Tibial artery (tissue), 4 donors: ENCODE measurements around the gene TNFSF13.

ENCODE experiments used
- DNase-seq, 2 donors: peaks; one replicate each; pipeline ENCODE4 v3.0.0-alpha.2; 2019
- H3K27ac ChIP-seq, 2 donors: fragments of 200-600 bp; sonication (generic) in 1 of 2; 1 replicate in 1 of 2; 2 replicates in 1 of 2; pipeline ENCODE4 v1.5.1; 2018 to 2019; ENCODE audit warnings: mild to moderate bottlenecking in 1 of 2
- H3K27me3 ChIP-seq, 2 donors: fragments of 200-600 bp; sonication (generic) in 1 of 2; one replicate each; pipeline versions ENCODE4 v1.5.1 to v1.6.0; 2016 to 2019
- H3K36me3 ChIP-seq, 3 donors: fragments of 200-600 bp; sonication (generic) in 2 of 3; one replicate each; pipeline ENCODE4 v1.5.1; 2016 to 2019; ENCODE audit warnings: mild to moderate bottlenecking in 2 of 3
- H3K4me1 ChIP-seq, 4 donors: fragments of 200-600 bp; sonication (generic) in 2 of 4; 1 replicate in 3 of 4; 2 replicates in 1 of 4; pipeline ENCODE4 v1.5.1; 2016 to 2019
- H3K4me3 ChIP-seq, 2 donors: fragments of 200-600 bp; sonication (generic) in 1 of 2; 1 replicate in 1 of 2; 2 replicates in 1 of 2; pipeline ENCODE4 v1.5.1; 2018 to 2019; ENCODE audit warnings: mild to moderate bottlenecking in 2 of 2
- H3K9me3 ChIP-seq, 3 donors: fragments of 200-600 bp; sonication (generic) in 1 of 3; one replicate each; pipeline ENCODE4 v1.5.1; 2016 to 2019
- CTCF ChIP-seq, 2 experiments: fragments of 200-600 bp in 1 of 2; fragments of 450-650 bp in 1 of 2; IDR thresholded peaks; one replicate each; pipeline ENCODE4 v1.5.1; 2017 to 2019; ENCODE audit warnings: antibody characterized with exemption in 2 of 2, mild to moderate bottlenecking in 1 of 2, moderate library complexity in 1 of 2
- intact Hi-C: fragments of 100-400 bp; cut with DNase I; formaldehyde crosslinking; loops from one replicate; pipeline ENCODE4 v1.15.0; 2023; ENCODE audit warnings: low total_unique reads

The TNFSF13 gene

GRCh38 chr17:7512824-7513540 is 45.6 kb upstream of the TNFSF13 start:
- H3K4me3 ChIP-seq: no peak overlapping the region
- no peaks in the 10 kb centered on the region for H3K9me3 ChIP-seq
- no peak overlapping the region for H3K27ac ChIP-seq
- TF ChIP-seq CTCF (IDR thresholded peaks at IDR 0.05): no peak
- H3K4me1 ChIP-seq: no peaks in the 10 kb centered on the region
- H3K36me3 ChIP-seq: peaks cover 58 to 67% (median 64%) of the 10 kb centered on the region in 3 donors
- intact Hi-C loops: no loop called here
- no peaks in the 10 kb centered on the region for H3K27me3 ChIP-seq
- DNase-seq: no peak

GRCh38 chr17:7513850-7514419 is 44.6 kb upstream of the TNFSF13 start:
- Histone ChIP-seq H3K4me1 (no peaks in the 10 kb centered on the region), H3K9me3 (no peaks in the 10 kb centered on the region), H3K36me3 (peaks cover 49 to 57% (median 54%) of the 10 kb centered on the region in 3 donors), H3K27me3 (no peaks in the 10 kb centered on the region), H3K4me3 (no peak overlapping the region), H3K27ac (no peak overlapping the region)
- no peak for DNase-seq
- TF ChIP-seq CTCF (IDR thresholded peaks at IDR 0.05): no peak
- intact Hi-C loops: loop anchor here (1.0 kb wide), 1 partner anchor 47 kb away; the partner anchor contains the start of gene SENP3

GRCh38 chr17:7515911-7516610 is 42.5 kb upstream of the TNFSF13 start:
- intact Hi-C loops: no loop called here
- Histone ChIP-seq H3K36me3 (peaks cover 33 to 36% (median 35%) of the 10 kb centered on the region in 3 donors), H3K4me3 (no peak overlapping the region), H3K27me3 (no peaks in the 10 kb centered on the region), H3K27ac (no peak overlapping the region), H3K9me3 (no peaks in the 10 kb centered on the region), H3K4me1 (no peaks in the 10 kb centered on the region)
- DNase-seq: no peak
- no peak for TF ChIP-seq CTCF (IDR thresholded peaks at IDR 0.05)

- Histone ChIP-seq H3K36me3 (no peaks in the 10 kb centered on the region), H3K4me1 (no peaks in the 10 kb centered on the region), H3K27me3 (no peaks in the 10 kb centered on the region), H3K27ac (no peak overlapping the region), H3K4me3 (no peak overlapping the region), H3K9me3 (no peaks in the 10 kb centered on the region)
- DNase-seq: no peak
- peak; percentile 34 to 38 for TF ChIP-seq CTCF (IDR thresholded peaks at IDR 0.05)
- intact Hi-C loops: no loop called here
Measured at GRCh38 chr17:7523033-7523432, 35.5 kb upstream of the TNFSF13 start.

GRCh38 chr17:7528842-7529241 is 29.7 kb upstream of the TNFSF13 start:
- H3K4me1 ChIP-seq: no peaks in the 10 kb centered on the region
- no peaks in the 10 kb centered on the region for H3K27me3 ChIP-seq
- intact Hi-C loops: no loop called here
- DNase-seq: no peak
- no peak for TF ChIP-seq CTCF (IDR thresholded peaks at IDR 0.05)
- peaks cover 0 to 11% (median 2%) of the 10 kb centered on the region in 3 donors for H3K9me3 ChIP-seq
- H3K27ac ChIP-seq: no peak overlapping the region
- no peak overlapping the region for H3K4me3 ChIP-seq
- no peaks in the 10 kb centered on the region for H3K36me3 ChIP-seq
